OCI-M2 (cell line): ENCODE results near the gene PRR7.
"Not testable (repeated sequence)": the region's sequence is repeated elsewhere in the genome, so short reads cannot be mapped to it uniquely, and the experiment has no call there.

ENCODE experiments used
- DNase-seq: peaks from one replicate; lab custom pipeline; 2025; ENCODE audit not compliant: unreplicated experiment; lab: John Stamatoyannopoulos, UW

The PRR7 gene

GRCh38 chr5:177446200-177447065 lies at the start of gene PRR7:
TSS of gene PRR7 (plus strand) at chr5:177446814. CDS start at chr5:177455068, 8,254 bp downstream.
- DNase-seq, result no peak

- DNase-seq, result no peak
Measured at GRCh38 chr5:177397875-177398390, 48.7 kb upstream of the PRR7 start.

- no peak for DNase-seq
Measured at GRCh38 chr5:177399997-177400868, 46.4 kb upstream of the PRR7 start, which contains the start of gene PFN3. TSS of gene PFN3 (minus strand) at chr5:177400661. CDS start at chr5:177400576, 85 bp downstream.

GRCh38 chr5:177402271-177403043 lies 44.2 kb upstream of the PRR7 start:
- DNase-seq, result no peak

- no peak for DNase-seq
Measured at GRCh38 chr5:177403102-177403791, 43.4 kb upstream of the PRR7 start.

- DNase-seq, result peak; percentile 38
Measured at GRCh38 chr5:177403792-177404640, 42.6 kb upstream of the PRR7 start.

GRCh38 chr5:177404641-177405179 lies 41.9 kb upstream of the PRR7 start:
- no peak for DNase-seq

GRCh38 chr5:177405312-177405711 lies 41.3 kb upstream of the PRR7 start:
- DNase-seq, result no peak

GRCh38 chr5:177405805-177406204 lies 40.8 kb upstream of the PRR7 start:
- DNase-seq, result no peak

- DNase-seq, result no peak
Measured at GRCh38 chr5:177409043-177409801, 37.4 kb upstream of the PRR7 start, which contains the start of gene F12. TSS of gene F12 (minus strand) at chr5:177409564. CDS start at chr5:177409527, 37 bp downstream.

GRCh38 chr5:177410575-177410974 lies 36.0 kb upstream of the PRR7 start:
- DNase-seq, result no peak

- DNase-seq, result no peak
Measured at GRCh38 chr5:177412603-177413233, 33.9 kb upstream of the PRR7 start.

- no peak for DNase-seq
Measured at GRCh38 chr5:177414481-177414880, 32.1 kb upstream of the PRR7 start.

- DNase-seq, result not testable (repeated sequence)
Measured at GRCh38 chr5:177417081-177417480, 29.5 kb upstream of the PRR7 start.

- no peak for DNase-seq
Measured at GRCh38 chr5:177419046-177419445, 27.6 kb upstream of the PRR7 start.

GRCh38 chr5:177420472-177420871 lies 26.1 kb upstream of the PRR7 start:
- not testable (repeated sequence) for DNase-seq

- no peak for DNase-seq
Measured at GRCh38 chr5:177421062-177421798, 25.4 kb upstream of the PRR7 start.
